Measurements from ENCODE around the gene BHLHE40.

- TF ChIP-seq, protein P1, sequence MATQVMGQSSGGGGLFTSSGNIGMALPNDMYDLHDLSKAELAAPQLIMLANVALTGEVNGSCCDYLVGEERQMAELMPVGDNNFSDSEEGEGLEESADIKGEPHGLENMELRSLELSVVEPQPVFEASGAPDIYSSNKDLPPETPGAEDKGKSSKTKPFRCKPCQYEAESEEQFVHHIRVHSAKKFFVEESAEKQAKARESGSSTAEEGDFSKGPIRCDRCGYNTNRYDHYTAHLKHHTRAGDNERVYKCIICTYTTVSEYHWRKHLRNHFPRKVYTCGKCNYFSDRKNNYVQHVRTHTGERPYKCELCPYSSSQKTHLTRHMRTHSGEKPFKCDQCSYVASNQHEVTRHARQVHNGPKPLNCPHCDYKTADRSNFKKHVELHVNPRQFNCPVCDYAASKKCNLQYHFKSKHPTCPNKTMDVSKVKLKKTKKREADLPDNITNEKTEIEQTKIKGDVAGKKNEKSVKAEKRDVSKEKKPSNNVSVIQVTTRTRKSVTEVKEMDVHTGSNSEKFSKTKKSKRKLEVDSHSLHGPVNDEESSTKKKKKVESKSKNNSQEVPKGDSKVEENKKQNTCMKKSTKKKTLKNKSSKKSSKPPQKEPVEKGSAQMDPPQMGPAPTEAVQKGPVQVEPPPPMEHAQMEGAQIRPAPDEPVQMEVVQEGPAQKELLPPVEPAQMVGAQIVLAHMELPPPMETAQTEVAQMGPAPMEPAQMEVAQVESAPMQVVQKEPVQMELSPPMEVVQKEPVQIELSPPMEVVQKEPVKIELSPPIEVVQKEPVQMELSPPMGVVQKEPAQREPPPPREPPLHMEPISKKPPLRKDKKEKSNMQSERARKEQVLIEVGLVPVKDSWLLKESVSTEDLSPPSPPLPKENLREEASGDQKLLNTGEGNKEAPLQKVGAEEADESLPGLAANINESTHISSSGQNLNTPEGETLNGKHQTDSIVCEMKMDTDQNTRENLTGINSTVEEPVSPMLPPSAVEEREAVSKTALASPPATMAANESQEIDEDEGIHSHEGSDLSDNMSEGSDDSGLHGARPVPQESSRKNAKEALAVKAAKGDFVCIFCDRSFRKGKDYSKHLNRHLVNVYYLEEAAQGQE (IDR thresholded peaks at IDR 0.05; ENCODE audit: low read depth): no peak
- TF ChIP-seq, protein P2, sequence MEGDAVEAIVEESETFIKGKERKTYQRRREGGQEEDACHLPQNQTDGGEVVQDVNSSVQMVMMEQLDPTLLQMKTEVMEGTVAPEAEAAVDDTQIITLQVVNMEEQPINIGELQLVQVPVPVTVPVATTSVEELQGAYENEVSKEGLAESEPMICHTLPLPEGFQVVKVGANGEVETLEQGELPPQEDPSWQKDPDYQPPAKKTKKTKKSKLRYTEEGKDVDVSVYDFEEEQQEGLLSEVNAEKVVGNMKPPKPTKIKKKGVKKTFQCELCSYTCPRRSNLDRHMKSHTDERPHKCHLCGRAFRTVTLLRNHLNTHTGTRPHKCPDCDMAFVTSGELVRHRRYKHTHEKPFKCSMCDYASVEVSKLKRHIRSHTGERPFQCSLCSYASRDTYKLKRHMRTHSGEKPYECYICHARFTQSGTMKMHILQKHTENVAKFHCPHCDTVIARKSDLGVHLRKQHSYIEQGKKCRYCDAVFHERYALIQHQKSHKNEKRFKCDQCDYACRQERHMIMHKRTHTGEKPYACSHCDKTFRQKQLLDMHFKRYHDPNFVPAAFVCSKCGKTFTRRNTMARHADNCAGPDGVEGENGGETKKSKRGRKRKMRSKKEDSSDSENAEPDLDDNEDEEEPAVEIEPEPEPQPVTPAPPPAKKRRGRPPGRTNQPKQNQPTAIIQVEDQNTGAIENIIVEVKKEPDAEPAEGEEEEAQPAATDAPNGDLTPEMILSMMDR (IDR thresholded peaks at IDR 0.05 in 2 of 3, conservative IDR thresholded peaks at IDR 0.05 in 1 of 3; ENCODE audit: borderline replicate concordance in 1 of 3, insufficient read depth in 1 of 3, low read depth in 2 of 3, low read length in 2 of 3): no peak
- TF ChIP-seq EZH2 (IDR thresholded peaks at IDR 0.05) (no peak), CEBPB (IDR thresholded peaks at IDR 0.05; ENCODE audit: low read depth) (no peak), POLR2A (IDR thresholded peaks at IDR 0.05; ENCODE audit: borderline replicate concordance, extremely low read depth, insufficient read depth, insufficient read length) (no peak), ZFX (IDR thresholded peaks at IDR 0.05) (no peak), EZH2phosphoT487 (IDR thresholded peaks at IDR 0.05; ENCODE audit: borderline replicate concordance) (no peak), SIN3A (IDR thresholded peaks at IDR 0.05; ENCODE audit: low read depth) (no peak)
Measured at GRCh38 chr3:4956099-4956498, 23.1 kb upstream of the BHLHE40 start.

All from HCT116 (cell line).